GM21529 (cell line): Measurements from ENCODE around the gene RPUSD1.

Experiments
- ATAC-seq: cut with Tn5 transposase; IDR thresholded peaks from one replicate; pipeline ENCODE4 v1.9.1; 2021; ENCODE audit not compliant: unreplicated experiment

RPUSD1 gene

GRCh38 chr16:799948-800833 is 12.0 kb upstream of the RPUSD1 start, which contains the start of gene GNG13:
Gene GNG13 (minus strand): TSS chr16:800734. CDS start chr16:799077, 1,657 bp downstream.
- ATAC-seq = no peak

- no peak for ATAC-seq
Measured at GRCh38 chr16:799111-799947, 11.1 kb upstream of the RPUSD1 start.

- no peak for ATAC-seq
Measured at GRCh38 chr16:798666-799065, 10.5 kb upstream of the RPUSD1 start.

- no peak for ATAC-seq
Measured at GRCh38 chr16:797686-798085, 9.5 kb upstream of the RPUSD1 start.

- no peak for ATAC-seq
Measured at GRCh38 chr16:797120-797420, 8.9 kb upstream of the RPUSD1 start.

GRCh38 chr16:796296-797119 is 8.3 kb upstream of the RPUSD1 start:
- no peak for ATAC-seq

- no peak for ATAC-seq
Measured at GRCh38 chr16:795580-796229, 7.5 kb upstream of the RPUSD1 start.

- ATAC-seq = no peak
Measured at GRCh38 chr16:794853-795466, 6.8 kb upstream of the RPUSD1 start.

GRCh38 chr16:794091-794822 is 6.1 kb upstream of the RPUSD1 start:
- no peak for ATAC-seq

GRCh38 chr16:793414-793813 is 5.2 kb upstream of the RPUSD1 start:
- no peak for ATAC-seq

GRCh38 chr16:792221-792995 is 4.2 kb upstream of the RPUSD1 start:
- ATAC-seq = no peak

- no peak for ATAC-seq
Measured at GRCh38 chr16:791131-791530, 3.0 kb upstream of the RPUSD1 start.

- ATAC-seq = no peak
Measured at GRCh38 chr16:790086-790485, 1.9 kb upstream of the RPUSD1 start.

GRCh38 chr16:789191-789850 is 1.1 kb upstream of the RPUSD1 start:
- ATAC-seq = no peak

- peak; percentile 65 for ATAC-seq
Measured at GRCh38 chr16:788399-789126, 382 bp upstream of the RPUSD1 start, which contains the start of gene CHTF18. Gene CHTF18 (plus strand): TSS chr16:788620. CDS start chr16:788685, 65 bp downstream.

GRCh38 chr16:787321-787966 is 737 bp downstream of the RPUSD1 start:
- no peak for ATAC-seq
